ENCODE measurements around the gene MSI2.

Gene MSI2

DNA sequence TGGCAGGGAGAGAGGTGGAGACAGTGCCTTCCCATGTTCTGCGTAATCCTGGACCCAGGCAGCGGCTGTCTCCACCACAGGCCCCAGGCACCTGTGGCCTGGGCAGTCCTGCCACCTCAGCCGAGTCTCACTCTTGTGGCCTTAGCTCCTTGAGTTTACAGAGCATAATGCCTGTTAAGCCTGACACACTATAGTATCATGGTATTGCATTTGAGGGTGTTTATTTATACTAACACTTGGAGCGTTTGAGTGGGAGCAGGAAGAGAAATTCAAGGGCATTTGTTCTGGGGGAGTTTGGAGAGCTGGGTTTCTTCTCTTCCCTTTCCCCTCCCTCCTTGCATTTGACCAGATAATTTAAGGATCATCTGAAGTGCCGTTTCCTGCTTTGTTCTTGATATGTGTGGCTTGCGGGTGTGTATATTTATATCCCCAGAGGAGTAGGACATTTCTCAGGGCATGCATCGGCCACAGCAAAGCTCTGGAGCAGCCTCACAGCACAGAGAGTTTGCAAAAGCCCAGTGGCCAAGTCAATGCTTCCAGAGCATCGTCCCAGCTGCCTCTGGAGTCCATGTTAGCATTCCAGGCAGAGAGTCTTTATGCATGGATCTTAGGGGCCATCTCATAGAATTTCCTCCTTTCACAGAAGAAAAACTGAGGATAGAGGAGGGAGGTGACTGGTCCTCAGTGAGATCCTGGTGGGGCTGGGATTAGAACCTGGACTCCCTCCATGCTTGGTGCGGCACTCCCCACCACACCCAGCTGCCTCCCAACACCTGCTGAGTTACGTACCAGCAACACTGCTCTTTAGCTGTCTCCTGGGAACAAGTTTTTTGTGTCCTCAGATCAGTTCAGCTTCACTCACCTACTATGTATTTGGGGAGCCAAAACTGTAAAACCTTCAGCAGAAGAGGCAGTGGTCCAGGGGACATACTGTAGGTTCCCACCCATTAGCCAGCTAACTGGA is 266.0 kb downstream of the MSI2 start:
- H3K36me3 ChIP-seq (replicated peaks in 1 of 2; ENCODE audit: control insufficient read depth in 2 of 2, insufficient read depth in 2 of 2, low read length in 2 of 2): no peaks in the 10 kb centered on the region
- H4K91ac ChIP-seq (ENCODE audit: low read depth, low read length, poor library complexity): no peak overlapping the region
- H3K14ac ChIP-seq (ENCODE audit: low read length): no peak overlapping the region
- H3K23ac ChIP-seq (ENCODE audit: low read depth, low read length, poor library complexity): no peak overlapping the region
- H3K4ac ChIP-seq (ENCODE audit: low read length): no peak overlapping the region
- H2BK120ac ChIP-seq (ENCODE audit: low read depth, low read length): no peak overlapping the region
- no peak overlapping the region for H2AFZ ChIP-seq (ENCODE audit: low read length)
- no peak overlapping the region for H3K4me3 ChIP-seq (ENCODE audit: low read length in 2 of 2)
- H3K9me3 ChIP-seq (replicated peaks in 1 of 2; ENCODE audit: control insufficient read depth in 2 of 2, insufficient read depth in 1 of 2, low read depth in 1 of 2, low read length in 2 of 2): peaks cover 0 to 6% of the 10 kb centered on the region in 2 donors
- no peaks in the 10 kb centered on the region for H3K79me1 ChIP-seq (ENCODE audit: low read depth, low read length)
- WGBS, 2 donors (ENCODE audit: extremely low coverage in 2 of 2, insufficient read length in 2 of 2, insufficient replicate concordance in 1 of 2): no CpG with 5 or more reads among the region's 10 CpGs
- no peak overlapping the region for H2BK5ac ChIP-seq (ENCODE audit: low read length)
- no peaks in the 10 kb centered on the region for H3K27me3 ChIP-seq (ENCODE audit: control insufficient read depth in 3 of 3, insufficient read depth in 3 of 3, low read depth in 1 of 3, low read length in 3 of 3)
- H2AK5ac ChIP-seq (ENCODE audit: low read depth, low read length): no peak overlapping the region
- H2BK12ac ChIP-seq (ENCODE audit: low read length): no peak overlapping the region
- H2BK15ac ChIP-seq (ENCODE audit: low read length): no peak overlapping the region
- no peak overlapping the region for H3K27ac ChIP-seq (replicated peaks; ENCODE audit: low read length)
- no peak overlapping the region for H3K4me2 ChIP-seq (ENCODE audit: insufficient read depth, low read length, poor library complexity, severe bottlenecking)
- H4K8ac ChIP-seq (ENCODE audit: low read depth, low read length): no peak overlapping the region
- H3K18ac ChIP-seq (ENCODE audit: low read length): peak overlapping the region; percentile 61
- DNase-seq (ENCODE audit: low spot score): no peak
- peaks cover 42 to 51% of the 10 kb centered on the region in 2 donors for H3K4me1 ChIP-seq (ENCODE audit: control insufficient read depth in 2 of 2, insufficient read depth in 1 of 2, low read depth in 1 of 2, low read length in 2 of 2)
- no peak overlapping the region for H3K9ac ChIP-seq (ENCODE audit: low read depth, low read length, poor library complexity)

DNA sequence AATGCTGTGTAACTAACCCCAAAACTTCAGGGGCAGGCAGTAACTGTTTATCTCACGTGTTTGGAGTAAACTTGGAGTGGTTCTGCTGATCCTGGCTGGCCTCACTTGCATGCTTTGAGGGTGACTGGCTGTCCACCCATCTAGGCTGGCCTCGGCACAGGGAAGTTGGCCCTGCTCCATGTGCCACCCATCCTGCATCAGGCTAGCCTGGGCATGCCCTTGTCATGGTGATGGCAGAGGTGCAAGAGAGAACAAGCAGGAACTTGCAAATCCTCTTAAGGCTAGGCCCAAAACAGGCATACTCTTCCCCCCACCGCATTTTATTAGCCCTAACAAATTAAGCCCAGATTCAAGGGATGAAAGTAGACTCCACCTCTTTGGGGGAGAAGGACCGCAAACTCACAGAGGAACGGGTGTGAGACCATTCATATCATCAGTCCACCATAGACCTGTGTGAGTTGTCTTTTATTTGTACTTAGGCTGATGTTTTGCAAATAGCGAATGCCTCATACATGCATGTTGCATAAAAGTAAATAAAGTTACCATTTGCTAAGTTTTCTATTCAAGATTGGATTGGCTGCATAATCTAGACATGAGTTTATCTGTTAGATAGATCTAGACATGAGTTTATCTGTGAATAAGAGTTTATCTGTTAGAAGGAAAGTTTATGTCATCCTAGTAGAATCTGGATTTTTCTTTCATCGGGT is 267.8 kb downstream of the MSI2 start:
- H4K8ac ChIP-seq (ENCODE audit: low read depth, low read length): no peak overlapping the region
- no peak overlapping the region for H2AK5ac ChIP-seq (ENCODE audit: low read depth, low read length)
- no peak overlapping the region for H3K14ac ChIP-seq (ENCODE audit: low read length)
- no peak overlapping the region for H3K4me2 ChIP-seq (ENCODE audit: insufficient read depth, low read length, poor library complexity, severe bottlenecking)
- H2BK120ac ChIP-seq (ENCODE audit: low read depth, low read length): no peak overlapping the region
- no peak overlapping the region for H4K91ac ChIP-seq (ENCODE audit: low read depth, low read length, poor library complexity)
- no peak overlapping the region for H2AFZ ChIP-seq (ENCODE audit: low read length)
- H3K27me3 ChIP-seq (ENCODE audit: control insufficient read depth in 3 of 3, insufficient read depth in 3 of 3, low read depth in 1 of 3, low read length in 3 of 3): no peaks in the 10 kb centered on the region
- no peak overlapping the region for H2BK12ac ChIP-seq (ENCODE audit: low read length)
- H3K9ac ChIP-seq (ENCODE audit: low read depth, low read length, poor library complexity): no peak overlapping the region
- no peak overlapping the region for H3K4ac ChIP-seq (ENCODE audit: low read length)
- peaks cover 0 to 6% of the 10 kb centered on the region in 2 donors for H3K9me3 ChIP-seq (replicated peaks in 1 of 2; ENCODE audit: control insufficient read depth in 2 of 2, insufficient read depth in 1 of 2, low read depth in 1 of 2, low read length in 2 of 2)
- H3K4me3 ChIP-seq (ENCODE audit: low read length in 2 of 2): no peak overlapping the region
- no peak overlapping the region for H3K27ac ChIP-seq (replicated peaks; ENCODE audit: low read length)
- peak overlapping the region; percentile 90 for H3K18ac ChIP-seq (ENCODE audit: low read length)
- no peak overlapping the region for H2BK15ac ChIP-seq (ENCODE audit: low read length)
- WGBS, 2 donors (ENCODE audit: extremely low coverage in 2 of 2, insufficient read length in 2 of 2, insufficient replicate concordance in 1 of 2): no CpG with 5 or more reads among the region's 7 CpGs
- no peak overlapping the region for H2BK5ac ChIP-seq (ENCODE audit: low read length)
- no peaks in the 10 kb centered on the region for H3K36me3 ChIP-seq (replicated peaks in 1 of 2; ENCODE audit: control insufficient read depth in 2 of 2, insufficient read depth in 2 of 2, low read length in 2 of 2)
- H3K4me1 ChIP-seq (ENCODE audit: control insufficient read depth in 2 of 2, insufficient read depth in 1 of 2, low read depth in 1 of 2, low read length in 2 of 2): peaks cover 34 to 51% of the 10 kb centered on the region in 2 donors
- H3K79me1 ChIP-seq (ENCODE audit: low read depth, low read length): no peaks in the 10 kb centered on the region
- H3K23ac ChIP-seq (ENCODE audit: low read depth, low read length, poor library complexity): no peak overlapping the region
- DNase-seq (ENCODE audit: low spot score): no peak

DNA sequence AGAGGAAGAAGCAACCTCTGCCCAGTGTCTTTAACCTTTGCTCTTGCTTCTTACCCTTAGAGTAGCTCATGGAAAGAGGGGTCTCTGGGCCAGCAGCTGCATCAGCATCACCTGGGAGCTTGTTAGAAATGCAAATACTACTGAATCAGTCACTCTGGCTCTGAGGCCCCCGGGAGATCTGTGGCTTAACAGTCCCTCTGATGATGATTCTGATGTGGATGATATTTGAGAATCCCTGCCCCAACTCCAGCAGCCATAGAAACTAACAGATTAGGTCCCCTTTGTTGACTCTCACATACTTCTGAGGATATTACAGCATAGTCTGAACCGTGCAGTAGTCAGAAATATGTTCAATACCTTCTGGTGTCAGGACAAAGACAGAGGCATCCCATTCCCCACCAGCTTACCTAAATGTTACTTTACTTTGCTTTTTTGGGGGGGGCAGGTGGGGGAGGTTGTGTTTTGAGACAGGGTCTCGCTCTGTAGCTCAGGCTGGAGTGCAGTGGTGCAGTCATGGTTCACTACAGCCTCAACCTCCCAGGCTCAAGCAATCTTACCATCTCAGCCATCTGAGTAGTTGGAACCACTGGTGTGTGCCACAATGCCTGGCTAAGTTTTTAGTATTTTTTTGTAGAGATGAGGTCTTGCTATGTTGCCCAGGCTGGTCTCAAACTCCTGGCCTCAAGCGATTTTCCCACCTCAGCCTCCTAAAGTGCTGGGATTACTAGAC is 268.7 kb downstream of the MSI2 start:
- WGBS, 2 donors (ENCODE audit: extremely low coverage in 2 of 2, insufficient read length in 2 of 2, insufficient replicate concordance in 1 of 2): no CpG with 5 or more reads among the region's 4 CpGs
- H3K18ac ChIP-seq (ENCODE audit: low read length): peak overlapping the region; percentile 82
- peaks cover 38 to 53% of the 10 kb centered on the region in 2 donors for H3K4me1 ChIP-seq (ENCODE audit: control insufficient read depth in 2 of 2, insufficient read depth in 1 of 2, low read depth in 1 of 2, low read length in 2 of 2)
- no peak overlapping the region for H3K4me3 ChIP-seq (ENCODE audit: low read length in 2 of 2)
- no peak overlapping the region for H3K4me2 ChIP-seq (ENCODE audit: insufficient read depth, low read length, poor library complexity, severe bottlenecking)
- H3K36me3 ChIP-seq (replicated peaks in 1 of 2; ENCODE audit: control insufficient read depth in 2 of 2, insufficient read depth in 2 of 2, low read length in 2 of 2): no peaks in the 10 kb centered on the region
- H3K4ac ChIP-seq (ENCODE audit: low read length): no peak overlapping the region
- H3K14ac ChIP-seq (ENCODE audit: low read length): no peak overlapping the region
- H4K91ac ChIP-seq (ENCODE audit: low read depth, low read length, poor library complexity): no peak overlapping the region
- no peak for DNase-seq (ENCODE audit: low spot score)
- H2AK5ac ChIP-seq (ENCODE audit: low read depth, low read length): no peak overlapping the region
- no peak overlapping the region for H3K27ac ChIP-seq (replicated peaks; ENCODE audit: low read length)
- no peak overlapping the region for H3K23ac ChIP-seq (ENCODE audit: low read depth, low read length, poor library complexity)
- H2AFZ ChIP-seq (ENCODE audit: low read length): no peak overlapping the region
- no peaks in the 10 kb centered on the region for H3K79me1 ChIP-seq (ENCODE audit: low read depth, low read length)
- H4K8ac ChIP-seq (ENCODE audit: low read depth, low read length): no peak overlapping the region
- no peak overlapping the region for H3K9ac ChIP-seq (ENCODE audit: low read depth, low read length, poor library complexity)
- peaks cover 0 to 3% of the 10 kb centered on the region in 2 donors for H3K9me3 ChIP-seq (replicated peaks in 1 of 2; ENCODE audit: control insufficient read depth in 2 of 2, insufficient read depth in 1 of 2, low read depth in 1 of 2, low read length in 2 of 2)
- H2BK120ac ChIP-seq (ENCODE audit: low read depth, low read length): no peak overlapping the region
- no peak overlapping the region for H2BK15ac ChIP-seq (ENCODE audit: low read length)
- no peak overlapping the region for H2BK12ac ChIP-seq (ENCODE audit: low read length)
- no peaks in the 10 kb centered on the region for H3K27me3 ChIP-seq (ENCODE audit: control insufficient read depth in 3 of 3, insufficient read depth in 3 of 3, low read depth in 1 of 3, low read length in 3 of 3)
- H2BK5ac ChIP-seq (ENCODE audit: low read length): no peak overlapping the region

Data from neuronal stem cell (in vitro differentiated cells).